G401.6 (cell line): ENCODE measurements around the gene ZNF335.
"Not testable (repeated sequence)": the region's sequence is repeated elsewhere in the genome, so short reads cannot be mapped to it uniquely, and the experiment has no call there.

Experiments used
- FAIRE-seq: peaks from 2 replicates; lab custom pipeline; 2012; peaks lifted over from hg19 to GRCh38; lab: Jason Lieb, UNC

ZNF335 gene

DNA sequence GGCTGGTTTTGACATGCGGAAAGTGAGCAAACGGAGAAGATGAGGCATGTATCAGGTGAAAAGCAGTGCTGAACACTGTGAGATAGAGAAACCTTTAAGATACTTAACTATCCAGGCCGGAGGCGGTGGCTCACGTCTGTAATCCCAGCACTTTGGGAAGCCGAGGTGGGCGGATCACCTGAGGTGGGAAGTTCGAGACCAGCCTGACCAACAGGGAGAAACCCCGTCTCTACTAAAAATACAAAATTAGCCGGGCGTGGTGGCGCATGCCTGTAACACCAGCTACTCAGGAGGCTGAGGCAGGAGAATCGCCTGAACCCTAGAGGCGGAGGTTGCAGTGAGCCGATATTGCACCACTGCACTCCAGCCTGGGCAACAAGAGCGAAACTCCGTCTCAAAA, 40.3 kb downstream of the ZNF335 start:
- FAIRE-seq: not testable (repeated sequence)

DNA sequence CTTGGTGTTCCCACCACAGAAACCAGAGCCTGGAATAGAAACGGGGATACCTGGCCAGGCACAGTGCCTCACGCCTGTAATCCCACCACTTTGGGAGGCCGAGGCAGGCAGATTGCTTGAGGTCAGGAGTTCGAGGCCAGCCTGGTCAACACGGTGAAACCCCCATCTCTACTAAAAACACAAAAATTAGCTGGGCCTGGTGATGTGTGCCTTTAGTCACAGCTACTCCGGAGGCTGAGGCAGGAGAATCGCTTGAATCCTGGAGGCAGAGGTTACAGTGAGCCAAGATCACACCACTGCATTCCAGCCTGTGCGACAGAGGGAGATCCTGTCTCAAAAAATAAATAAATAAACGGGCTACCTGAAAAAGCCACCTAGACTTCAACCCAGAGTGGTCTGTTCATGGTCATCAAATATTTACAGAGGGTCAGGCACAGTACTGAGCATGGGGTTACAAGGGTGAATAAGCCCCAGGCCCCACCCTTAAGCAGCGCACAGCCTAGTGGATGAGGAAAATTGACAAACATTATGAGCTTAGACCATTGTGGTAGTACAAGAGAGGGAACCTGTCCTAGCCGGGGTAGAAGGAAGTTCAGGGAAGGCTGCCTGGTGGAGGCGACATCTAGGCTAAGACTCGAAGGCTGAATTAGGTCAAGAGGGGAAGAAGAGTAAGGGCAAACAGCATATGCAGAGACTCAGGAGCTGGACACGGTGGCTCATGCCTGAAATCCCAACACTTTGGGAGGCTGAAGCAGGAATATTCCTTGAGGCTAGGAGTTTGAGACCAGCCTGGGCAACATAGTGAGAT, 44.7 kb downstream of the ZNF335 start:
- no peak for FAIRE-seq

- FAIRE-seq: no peak
These were observed 45.3 kb downstream of the ZNF335 start for GRCh38 chr20:45926731-45927070.

- FAIRE-seq: no peak
These were observed 46.0 kb downstream of the ZNF335 start for GRCh38 chr20:45925821-45926506.

DNA sequence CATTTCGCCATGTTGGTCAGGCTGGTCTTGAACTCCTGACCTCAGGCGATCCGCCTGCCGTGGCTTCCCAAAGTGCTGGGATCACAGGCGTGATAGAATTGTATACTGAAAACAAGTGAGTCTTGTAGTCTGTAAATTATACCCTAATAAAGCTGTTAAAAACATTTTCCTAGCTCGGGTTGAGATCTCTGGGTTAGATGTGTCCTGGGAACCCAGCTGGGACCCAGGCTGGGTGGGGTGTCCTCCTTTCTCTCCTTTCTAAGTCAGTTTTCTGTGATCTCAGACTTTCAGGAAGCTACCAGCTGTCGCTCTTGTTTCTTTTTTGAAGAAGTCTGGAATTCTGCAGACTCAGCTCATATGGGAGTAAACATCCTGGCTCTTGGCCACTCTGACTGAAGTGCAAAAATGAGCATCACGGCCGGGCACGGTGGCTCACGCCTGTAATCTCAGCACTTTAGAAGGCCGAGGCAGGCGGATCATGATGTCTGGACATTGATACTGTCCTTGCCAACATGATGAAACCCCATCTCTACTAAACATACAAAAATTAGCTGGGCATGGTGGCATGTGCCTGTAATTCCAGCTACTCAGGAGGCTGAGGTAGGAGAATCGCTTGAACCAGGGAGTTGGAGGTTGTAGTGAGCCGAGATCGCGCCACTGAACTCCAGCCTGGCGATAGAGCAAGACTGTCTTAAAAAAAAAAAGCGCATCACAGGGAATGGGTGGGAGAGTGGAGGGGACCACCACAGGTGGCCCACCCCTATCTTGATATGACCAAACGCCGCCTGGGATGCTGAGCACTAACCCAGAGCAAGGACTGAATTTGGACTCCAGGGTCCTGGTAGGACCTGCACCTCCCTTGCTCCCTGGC, 47.4 kb downstream of the ZNF335 start:
- no peak for FAIRE-seq

- no peak for FAIRE-seq
These were observed 50.4 kb downstream of the ZNF335 start for GRCh38 chr20:45921337-45922189.

GRCh38 chr20:45920462-45921336, 51.3 kb downstream of the ZNF335 start:
- FAIRE-seq: no peak

GRCh38 chr20:45919542-45920399, 52.2 kb downstream of the ZNF335 start:
- FAIRE-seq: no peak

DNA sequence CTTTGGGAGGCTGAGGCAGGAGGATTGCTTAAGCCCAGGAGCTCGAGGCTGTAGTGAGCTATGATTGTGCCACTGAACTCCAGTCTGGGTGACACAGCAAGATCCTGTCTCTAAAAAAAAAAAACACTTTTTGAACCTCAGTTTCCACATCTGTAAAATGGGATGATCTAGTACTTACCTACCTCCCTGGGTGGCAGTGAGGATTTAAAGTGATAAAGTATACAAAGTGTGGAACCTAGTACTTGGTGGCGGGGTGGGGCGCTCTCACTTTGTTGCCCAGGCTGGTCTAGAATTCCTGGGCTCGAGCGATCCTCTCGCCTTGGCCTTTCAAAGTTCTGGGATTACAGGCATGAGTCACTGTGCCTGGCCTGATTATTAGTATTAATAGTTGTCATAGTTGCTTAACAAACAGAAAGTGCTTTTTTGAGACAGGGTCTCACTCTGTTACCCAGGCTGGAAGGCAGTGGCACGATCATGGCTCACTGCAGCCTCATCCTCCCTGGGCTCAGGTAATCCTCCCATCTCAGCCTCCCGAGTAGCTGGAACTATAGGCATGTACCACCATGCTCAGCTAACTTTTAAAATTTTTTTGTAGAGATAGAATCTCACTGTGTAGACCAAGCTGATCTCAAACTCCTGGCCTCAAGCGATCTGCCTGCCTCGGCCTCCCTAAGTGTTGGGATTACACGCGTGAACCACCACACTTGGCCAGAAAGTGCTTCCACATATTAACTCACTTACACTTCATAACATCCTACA, 53.0 kb downstream of the ZNF335 start:
- FAIRE-seq: no peak

GRCh38 chr20:45918182-45918737, 53.7 kb downstream of the ZNF335 start:
- no peak for FAIRE-seq

DNA sequence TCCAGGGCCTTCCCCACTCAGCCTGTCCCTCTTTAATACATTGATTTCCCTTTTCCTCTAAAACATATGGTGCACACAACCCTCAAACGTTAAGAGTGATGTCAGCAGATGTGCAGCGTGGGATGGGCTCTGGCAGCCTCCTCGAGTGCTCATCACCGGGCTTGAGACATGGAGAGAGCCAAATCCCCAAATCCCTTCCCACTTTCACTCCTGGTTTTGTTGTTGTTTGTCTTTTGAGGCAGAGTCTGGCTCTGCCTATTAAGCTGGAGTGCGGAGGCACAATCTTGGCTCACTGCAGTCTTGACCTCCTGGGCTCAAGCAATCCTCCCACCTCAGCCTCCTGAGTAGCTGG, 54.2 kb downstream of the ZNF335 start:
- FAIRE-seq: no peak

GRCh38 chr20:45913116-45913515, 58.9 kb downstream of the ZNF335 start:
- no peak for FAIRE-seq

DNA sequence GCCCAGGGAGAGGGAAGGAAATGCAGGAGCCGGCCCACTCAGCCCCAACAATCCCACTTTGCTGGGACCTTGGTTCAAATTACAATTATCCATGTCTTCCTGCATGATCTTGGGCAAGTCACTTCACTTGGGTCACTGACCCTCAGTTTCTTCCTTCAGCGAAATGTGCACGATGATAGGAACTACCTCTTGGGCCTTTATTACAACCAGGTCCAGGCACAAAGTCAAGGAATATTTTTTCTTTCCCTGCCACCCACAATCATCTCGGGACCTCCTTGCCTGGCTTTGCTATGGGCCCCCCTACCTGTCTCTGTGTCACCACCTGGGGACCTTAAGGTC, 59.7 kb downstream of the ZNF335 start:
- no peak for FAIRE-seq

- no peak for FAIRE-seq
These were observed 60.3 kb downstream of the ZNF335 start, which contains the start of gene PLTP for GRCh38 chr20:45911486-45912343. Gene PLTP (minus strand): TSS chr20:45912155. CDS start chr20:45911452, 703 bp downstream.

DNA sequence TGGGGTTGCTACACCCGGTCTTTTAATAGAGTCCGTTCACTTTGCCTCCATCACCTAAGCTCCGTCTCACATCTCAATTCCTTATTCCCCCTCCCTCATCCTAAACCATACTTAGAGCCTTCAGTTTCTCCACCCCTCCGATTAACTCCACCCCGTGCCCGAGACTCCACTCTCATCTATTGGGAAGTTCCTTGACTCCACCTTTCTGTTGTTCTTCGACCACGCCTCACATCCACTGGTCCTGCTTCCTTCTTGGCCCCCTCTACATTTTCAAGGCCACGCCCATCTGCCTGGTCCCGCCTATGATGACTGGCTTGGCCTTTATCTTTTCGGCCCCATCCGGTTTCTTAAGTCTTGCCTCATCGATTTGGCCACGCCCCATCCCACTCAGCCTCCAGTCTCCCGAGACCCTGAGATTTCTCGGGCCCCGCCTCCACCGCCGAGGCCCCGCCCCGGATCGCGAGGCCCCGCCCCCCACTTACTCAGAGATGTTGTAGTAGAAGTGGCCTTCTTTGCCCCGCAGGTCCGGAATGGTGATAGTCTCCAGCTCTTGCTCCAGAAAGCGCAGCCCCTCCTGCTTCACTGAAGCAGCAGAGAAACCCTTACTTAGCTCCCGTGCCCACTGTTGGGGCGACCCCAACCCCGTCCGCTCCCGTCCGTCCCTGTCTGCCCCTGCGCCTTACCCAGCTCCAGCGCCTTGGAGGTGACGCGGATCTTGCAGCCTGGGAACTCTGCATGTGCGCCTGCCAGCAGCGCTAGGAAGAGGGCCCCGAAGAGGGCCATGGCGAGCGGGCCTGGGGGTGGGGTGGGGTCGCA, 61.1 kb downstream of the ZNF335 start:
- FAIRE-seq: peak; percentile 99

GRCh38 chr20:45909817-45910669, 62.0 kb downstream of the ZNF335 start:
- FAIRE-seq: no peak
